ENCODE data around the gene SEC61A2. TPM values are rescaled to one million over a fixed set of nuclear protein-coding genes. Genes with fewer than 3 reads are reported as not detected.

The SEC61A2 gene
- total and polyA plus RNA-seq, 2 of the 8 experiments (the other 6 are each of a cell fraction or from before 2014, with no cell fraction given), result 18.2 to 19.2 TPM

GRCh38 chr10:12158111-12158510 lies 28.6 kb downstream of the SEC61A2 start:
- no peaks in the 10 kb centered on the region for H3K79me2 ChIP-seq (ENCODE audit: control insufficient read depth in 1 of 2, insufficient read depth in 2 of 2, low read length in 2 of 2)
- no peak for TF ChIP-seq RXRA (IDR thresholded peaks at IDR 0.05; ENCODE audit: insufficient read depth, low read depth, low read length)
- no peak for TF ChIP-seq RBBP5 (IDR thresholded peaks at IDR 0.05; ENCODE audit: borderline replicate concordance, low read depth, low read length)
- TF ChIP-seq JUND (IDR thresholded peaks at IDR 0.05; ENCODE audit: low read length), result no peak
- TF ChIP-seq KDM4A (IDR thresholded peaks at IDR 0.05; ENCODE audit: low read depth, low read length, severe bottlenecking), result no peak
- TF ChIP-seq BCL11A (IDR thresholded peaks at IDR 0.05; ENCODE audit: low read depth in 2 of 2, low read length in 2 of 2), result no peak
- TF ChIP-seq POU5F1 (IDR thresholded peaks at IDR 0.05; ENCODE audit: low read depth, low read length), result no peak
- no peak for TF ChIP-seq CHD2 (IDR thresholded peaks at IDR 0.05; ENCODE audit: low read length)
- no peak for TF ChIP-seq KDM1A (IDR thresholded peaks at IDR 0.05; ENCODE audit: borderline replicate concordance, low read length)
- TF ChIP-seq PHF8 (conservative IDR thresholded peaks at IDR 0.05; ENCODE audit: low read depth, low read length), result no peak
- no peak for TF ChIP-seq GTF2F1 (IDR thresholded peaks at IDR 0.05; ENCODE audit: borderline replicate concordance, low read depth, low read length)

More at GRCh38 chr10:12158111-12158510, 28.6 kb downstream of the SEC61A2 start:
- no peak overlapping the region for H3K4ac ChIP-seq (replicated peaks; ENCODE audit: insufficient read length, low read depth, low read length)
- H3K14ac ChIP-seq (ENCODE audit: insufficient read length), result no peak overlapping the region
- H3K27me3 ChIP-seq (replicated peaks in 1 of 4; ENCODE audit: control insufficient read depth in 3 of 4, extremely low read depth in 1 of 4, insufficient read depth in 3 of 4, low read length in 3 of 4), result peaks cover 0 to 1% (median 0%) of the 10 kb centered on the region in 4 experiments; a peak in 1 of 7 replicates
- no peaks in the 10 kb centered on the region for H3K9me3 ChIP-seq (ENCODE audit: insufficient read depth in 2 of 2, low read depth in 1 of 2, low read length in 1 of 2)
- POLR2A ChIA-PET (ENCODE audit: partially characterized antibody), result no interaction called here
- no peak overlapping the region for H3K56ac ChIP-seq (replicated peaks; ENCODE audit: insufficient read length, low read depth, low read length)
- H3K4me3 ChIP-seq (ENCODE audit: extremely low read depth in 1 of 4, insufficient read depth in 2 of 4, low read depth in 3 of 4, low read length in 4 of 4), result no peak overlapping the region
- H2AFZ ChIP-seq (ENCODE audit: low read length), result no peak overlapping the region
- H3K23me2 ChIP-seq (ENCODE audit: low read depth, low read length), result no peaks in the 10 kb centered on the region
- no peaks in the 10 kb centered on the region for H3K4me1 ChIP-seq (replicated peaks in 1 of 4; ENCODE audit: control insufficient read depth in 3 of 4, insufficient read depth in 4 of 4, low read length in 3 of 4)
- H3K27ac ChIP-seq (ENCODE audit: low read depth, low read length), result no peak overlapping the region
- no peak overlapping the region for H4K8ac ChIP-seq (ENCODE audit: extremely low read depth, insufficient read depth, low read length)
- no peak overlapping the region for H2BK12ac ChIP-seq (ENCODE audit: low read depth, low read length)
- CTCF ChIA-PET (ENCODE audit: partially characterized antibody), result no interaction called here
- H3K4me2 ChIP-seq (ENCODE audit: insufficient read depth in 1 of 2, low read depth in 2 of 2, low read length in 2 of 2), result no peak overlapping the region
- H3K79me1 ChIP-seq (ENCODE audit: low read depth, low read length), result no peaks in the 10 kb centered on the region
- H3K36me3 ChIP-seq (ENCODE audit: control insufficient read depth in 2 of 4, insufficient read depth in 4 of 4, low read length in 3 of 4), result peaks cover 0 to 17% (median 2%) of the 10 kb centered on the region in 4 experiments; a peak in 3 of 8 replicates
- H2AK5ac ChIP-seq (ENCODE audit: low read depth, low read length), result no peak overlapping the region
- no peak overlapping the region for H4K91ac ChIP-seq (replicated peaks; ENCODE audit: insufficient read length, low read length)
- H2BK120ac ChIP-seq (replicated peaks; ENCODE audit: low read depth, low read length), result no peak overlapping the region
- DNase-seq (ENCODE audit: low read depth in 1 of 2, low spot score in 2 of 2), result no peak
- no peak overlapping the region for H3K23ac ChIP-seq (ENCODE audit: insufficient read length)
- H2BK20ac ChIP-seq (ENCODE audit: low read length), result no peak overlapping the region
- no peak overlapping the region for H3K18ac ChIP-seq (ENCODE audit: extremely low read depth, low read length)
- no peak overlapping the region for H2BK5ac ChIP-seq (ENCODE audit: low read depth, low read length)
- no peak overlapping the region for H3K9ac ChIP-seq (replicated peaks in 1 of 4; ENCODE audit: extremely low read depth in 1 of 4, low read depth in 3 of 4, low read length in 3 of 4)
- WGBS, 2 experiments (ENCODE audit: extremely low coverage in 1 of 2, insufficient coverage in 1 of 2, insufficient read length in 1 of 2, insufficient replicate concordance in 2 of 2, low coverage in 1 of 2, low lambda C conversion rate in 2 of 2, missing lambda C conversion rate in 1 of 2), result 86% methylated on average over 3 of the region's 3 CpGs; no CpG with 5 or more reads in 1 of the 2 experiments
- no peaks in the 10 kb centered on the region for H4K20me1 ChIP-seq (replicated peaks in 1 of 2; ENCODE audit: control insufficient read depth in 1 of 2, insufficient read depth in 2 of 2, low read length in 2 of 2)
- FAIRE-seq, result no peak
- no peak overlapping the region for H4K5ac ChIP-seq (ENCODE audit: insufficient read length, low read depth, low read length)
- H2BK15ac ChIP-seq (ENCODE audit: low read length), result no peak overlapping the region

Data from H1 (cell line).